ENCODE measurements around the gene PANK3. TPM values are rescaled to one million over a fixed set of nuclear protein-coding genes. Genes with fewer than 3 reads are reported as not detected.

The PANK3 gene
- total and polyA plus RNA-seq, 2 experiments from 2014 or later: 11.8 to 24.2 TPM

GRCh38 chr5:168527756-168528295 lies 51.3 kb downstream of the PANK3 start:
- Histone ChIP-seq H3K4me1 (ENCODE audit: insufficient read depth) (no peaks in the 10 kb centered on the region), H3K27me3 (replicated peaks; ENCODE audit: insufficient read depth) (peaks cover 30% of the 10 kb centered on the region), H3K9me3 (ENCODE audit: low read depth) (no peaks in the 10 kb centered on the region), H3K4me3 (no peak overlapping the region), H3K9ac (no peak overlapping the region), H3K36me3 (ENCODE audit: low read depth) (no peaks in the 10 kb centered on the region), H4K20me1 (ENCODE audit: insufficient read depth) (no peaks in the 10 kb centered on the region), H3K79me2 (ENCODE audit: insufficient read depth) (no peaks in the 10 kb centered on the region), H2AFZ (no peak overlapping the region), H3K9me2 (ENCODE audit: insufficient read depth) (no peaks in the 10 kb centered on the region), H3F3A (ENCODE audit: insufficient read depth) (peaks cover 4% of the 10 kb centered on the region), H3K27ac (no peak overlapping the region), H3K4me2 (ENCODE audit: unreplicated experiment) (no peak overlapping the region)
- 81 to 82% methylated on average over 4 of the region's 4 CpGs for WGBS, 2 experiments (ENCODE audit: low coverage in 1 of 2, low lambda C conversion rate in 2 of 2, missing lambda C conversion rate in 2 of 2)
- in situ Hi-C loops (cut with MboI): no loop called here
- TF ChIP-seq EZH2phosphoT487 (IDR thresholded peaks at IDR 0.05; ENCODE audit: insufficient read depth, low read depth): no peak
- no peak for TF ChIP-seq EZH2 (IDR thresholded peaks at IDR 0.05; ENCODE audit: insufficient read depth, poor library complexity, severe bottlenecking)
- no peak for DNase-seq

GRCh38 chr5:168525856-168526255 lies 53.3 kb downstream of the PANK3 start:
- no peak overlapping the region for H3K4me2 ChIP-seq (ENCODE audit: unreplicated experiment)
- H3K9me3 ChIP-seq (ENCODE audit: low read depth): no peaks in the 10 kb centered on the region
- H3K9ac ChIP-seq: no peak overlapping the region
- 0 out of 2 replicates have a peak, but pooled peaks cover 8% of the 10 kb centered on the region for H3K36me3 ChIP-seq (ENCODE audit: low read depth)
- no peak overlapping the region for H3K4me3 ChIP-seq
- no peak overlapping the region for H3K27ac ChIP-seq
- 71 to 79% methylated on average over 2 of the region's 2 CpGs for WGBS, 2 experiments (ENCODE audit: low coverage in 1 of 2, low lambda C conversion rate in 2 of 2, missing lambda C conversion rate in 2 of 2)
- H4K20me1 ChIP-seq (ENCODE audit: insufficient read depth): no peaks in the 10 kb centered on the region
- H3K27me3 ChIP-seq (replicated peaks; ENCODE audit: insufficient read depth): peaks cover 19% of the 10 kb centered on the region; the same call in 1 of the 2 replicates
- in situ Hi-C loops (cut with MboI): no loop called here
- H3K9me2 ChIP-seq (ENCODE audit: insufficient read depth): no peaks in the 10 kb centered on the region
- TF ChIP-seq EZH2phosphoT487 (IDR thresholded peaks at IDR 0.05; ENCODE audit: insufficient read depth, low read depth): no peak
- no peak for TF ChIP-seq EZH2 (IDR thresholded peaks at IDR 0.05; ENCODE audit: insufficient read depth, poor library complexity, severe bottlenecking)
- H3K4me1 ChIP-seq (ENCODE audit: insufficient read depth): no peaks in the 10 kb centered on the region
- no peaks in the 10 kb centered on the region for H3K79me2 ChIP-seq (ENCODE audit: insufficient read depth)
- DNase-seq: no peak
- H2AFZ ChIP-seq: no peak overlapping the region
- H3F3A ChIP-seq (ENCODE audit: insufficient read depth): peaks cover 19% of the 10 kb centered on the region

GRCh38 chr5:168513861-168514428 lies 65.2 kb downstream of the PANK3 start:
- no peaks in the 10 kb centered on the region; the same call in 1 of the 2 replicates for H3K79me2 ChIP-seq (ENCODE audit: insufficient read depth)
- H3K9ac ChIP-seq: no peak overlapping the region
- H3K27me3 ChIP-seq (replicated peaks; ENCODE audit: insufficient read depth): no peaks in the 10 kb centered on the region
- H3K27ac ChIP-seq: no peak overlapping the region
- peaks cover 98% of the 10 kb centered on the region for H3K36me3 ChIP-seq (ENCODE audit: low read depth)
- H4K20me1 ChIP-seq (ENCODE audit: insufficient read depth): no peaks in the 10 kb centered on the region
- H3K9me2 ChIP-seq (ENCODE audit: insufficient read depth): no peaks in the 10 kb centered on the region
- TF ChIP-seq EZH2phosphoT487 (IDR thresholded peaks at IDR 0.05; ENCODE audit: insufficient read depth, low read depth) (no peak), EZH2 (IDR thresholded peaks at IDR 0.05; ENCODE audit: insufficient read depth, poor library complexity, severe bottlenecking) (no peak)
- H2AFZ ChIP-seq: no peak overlapping the region
- no peak overlapping the region for H3K4me2 ChIP-seq (ENCODE audit: unreplicated experiment)
- no peaks in the 10 kb centered on the region for H3K9me3 ChIP-seq (ENCODE audit: low read depth)
- WGBS, 2 experiments (ENCODE audit: low coverage in 1 of 2, low lambda C conversion rate in 2 of 2, missing lambda C conversion rate in 2 of 2): 100% methylated on average over 2 of the region's 2 CpGs
- H3K4me3 ChIP-seq: no peak overlapping the region
- peaks cover 8% of the 10 kb centered on the region; the same call in 1 of the 2 replicates for H3F3A ChIP-seq (ENCODE audit: insufficient read depth)
- DNase-seq: peak; percentile 9
- in situ Hi-C loops (cut with MboI): no loop called here
- no peaks in the 10 kb centered on the region for H3K4me1 ChIP-seq (ENCODE audit: insufficient read depth)

DNA sequence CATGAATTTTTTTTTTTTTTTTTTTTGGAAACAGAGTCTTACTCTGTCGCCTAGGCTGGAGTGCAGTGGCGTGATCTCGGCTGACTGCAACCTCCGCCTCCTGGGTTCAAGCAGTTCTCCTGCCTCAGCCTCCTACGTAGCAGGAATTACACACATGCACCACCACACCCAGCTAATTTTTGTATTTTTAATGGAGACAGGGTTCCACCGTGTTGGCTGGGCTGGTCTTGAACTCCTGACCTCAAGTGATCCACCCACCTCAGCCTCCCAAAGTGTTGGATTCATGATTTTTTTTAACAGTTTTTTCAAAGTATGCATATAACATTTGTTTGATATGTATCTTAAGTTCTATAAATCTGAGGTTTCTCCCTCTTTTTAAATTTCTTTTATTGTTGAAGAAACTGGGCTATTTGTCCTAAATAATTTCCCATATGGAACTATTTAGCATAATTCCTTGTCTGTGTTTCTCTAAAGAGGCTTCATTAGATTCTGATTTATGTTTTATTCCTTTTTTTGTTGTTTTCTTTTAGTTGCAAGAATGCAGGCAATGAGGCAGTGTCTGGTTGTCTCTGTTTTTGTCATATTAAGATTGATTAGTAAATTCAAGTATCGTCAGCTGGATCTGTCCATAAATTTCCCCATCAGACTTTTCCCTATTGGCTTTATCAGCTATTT lies 76.5 kb downstream of the PANK3 start:
- Histone ChIP-seq H3K9me2 (ENCODE audit: insufficient read depth) (no peaks in the 10 kb centered on the region), H3K4me1 (ENCODE audit: insufficient read depth) (no peaks in the 10 kb centered on the region), H3K27ac (no peak overlapping the region), H3K27me3 (replicated peaks; ENCODE audit: insufficient read depth) (no peaks in the 10 kb centered on the region), H2AFZ (no peak overlapping the region), H3K4me3 (no peak overlapping the region), H3K4me2 (ENCODE audit: unreplicated experiment) (no peak overlapping the region), H3F3A (ENCODE audit: insufficient read depth) (no peaks in the 10 kb centered on the region), H3K79me2 (ENCODE audit: insufficient read depth) (peaks cover 42% of the 10 kb centered on the region), H4K20me1 (ENCODE audit: insufficient read depth) (no peaks in the 10 kb centered on the region), H3K36me3 (ENCODE audit: low read depth) (peaks cover 62% of the 10 kb centered on the region), H3K9ac (no peak overlapping the region), H3K9me3 (ENCODE audit: low read depth) (no peaks in the 10 kb centered on the region)
- TF ChIP-seq EZH2phosphoT487 (IDR thresholded peaks at IDR 0.05; ENCODE audit: insufficient read depth, low read depth) (no peak), EZH2 (IDR thresholded peaks at IDR 0.05; ENCODE audit: insufficient read depth, poor library complexity, severe bottlenecking) (no peak)
- 85 to 86% methylated on average over 7 of the region's 7 CpGs for WGBS, 2 experiments (ENCODE audit: low coverage in 1 of 2, low lambda C conversion rate in 2 of 2, missing lambda C conversion rate in 2 of 2)
- in situ Hi-C loops (cut with MboI): no loop called here
- DNase-seq: no peak

Small RNA genes within 50 kb of the gene (microRNA-seq; reads per million reads assigned to microRNA genes)
- gene MIR103A1 (ENCODE audit: borderline number of aligned reads): not detected
- gene MIR103B1 (ENCODE audit: borderline number of aligned reads): not detected

Small RNA genes within 50 kb of the gene (small RNA-seq; reads per million reads assigned to genes)
- not detected for gene MIR103A1 (ENCODE audit: low read depth, low replicate concordance)

Other genes with a start within 250 kb of the PANK3 start
- 180 and 215 TPM in 2 replicates for gene RARS1, start 92.9 kb downstream of the PANK3 start, total RNA-seq (2014; rRNA removed; shearing (Covaris generic))
- gene RARS1, start 92.9 kb downstream of the PANK3 start, polyA plus RNA-seq (2016; fragmentation: Nextera tagmentation; extraction: Ambion mirVana): 108 and 118 TPM in 2 replicates
- gene FBLL1, start 50.1 kb downstream of the PANK3 start, total RNA-seq (2014; rRNA removed; shearing (Covaris generic)): 1.3 TPM in 1 of 2 replicates, not detected in the other
- 0.16 TPM in 1 of 2 replicates, not detected in the other for gene FBLL1, start 50.1 kb downstream of the PANK3 start, polyA plus RNA-seq (2016; fragmentation: Nextera tagmentation; extraction: Ambion mirVana)